Measurements from ENCODE around the gene TBCA.
"Not testable (repeated sequence)": the region's sequence is repeated elsewhere in the genome, so short reads cannot be mapped to it uniquely, and the experiment has no call there.

TBCA gene

DNA sequence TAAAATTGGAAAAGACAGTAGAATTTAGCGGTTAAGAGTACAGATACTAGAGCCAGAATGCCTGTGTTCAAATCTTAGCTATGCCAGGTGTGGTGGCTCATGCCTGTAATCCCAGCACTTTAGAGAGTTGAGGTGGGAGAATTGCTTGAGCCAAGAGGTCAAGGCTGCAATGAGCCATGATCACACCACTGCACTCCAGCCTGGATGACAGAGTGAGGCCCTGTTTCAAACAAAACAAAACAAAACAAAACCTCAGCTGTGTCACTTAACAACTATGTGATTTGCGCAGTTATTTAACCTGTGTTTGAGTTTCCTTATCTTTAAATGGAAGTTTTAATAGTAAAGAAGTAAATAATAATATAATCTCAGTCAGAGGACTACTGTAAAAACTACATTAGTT is 68.3 kb downstream of the TBCA start:
- no peak for DNase-seq

- DNase-seq = not testable (repeated sequence)
These were observed 76.6 kb downstream of the TBCA start for GRCh38 chr5:77699569-77699968.

DNA sequence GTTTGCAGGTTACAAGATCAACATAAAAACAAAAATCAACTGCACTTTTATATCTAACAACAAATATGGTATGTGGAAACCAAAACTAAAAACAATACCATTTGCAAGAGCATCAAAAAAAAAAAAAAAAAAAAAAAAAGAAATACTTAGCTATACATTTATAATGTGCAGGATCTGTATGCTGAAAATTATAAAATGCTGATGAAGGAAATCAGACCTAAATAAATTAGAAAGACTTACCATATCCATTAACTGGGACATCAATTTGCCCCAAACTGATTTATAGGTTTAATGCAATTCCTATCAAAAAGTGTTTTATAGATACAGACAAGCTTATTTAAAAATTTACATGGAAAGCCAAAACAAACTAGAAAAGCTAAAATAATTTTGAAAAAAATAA is 77.2 kb downstream of the TBCA start:
- no peak for DNase-seq

- no peak for DNase-seq
These were observed 78.4 kb downstream of the TBCA start for GRCh38 chr5:77697692-77698091.

- DNase-seq = no peak
These were observed 80.0 kb downstream of the TBCA start for GRCh38 chr5:77696120-77696519.

- DNase-seq = no peak
These were observed 82.2 kb downstream of the TBCA start for GRCh38 chr5:77693913-77694312.

DNA sequence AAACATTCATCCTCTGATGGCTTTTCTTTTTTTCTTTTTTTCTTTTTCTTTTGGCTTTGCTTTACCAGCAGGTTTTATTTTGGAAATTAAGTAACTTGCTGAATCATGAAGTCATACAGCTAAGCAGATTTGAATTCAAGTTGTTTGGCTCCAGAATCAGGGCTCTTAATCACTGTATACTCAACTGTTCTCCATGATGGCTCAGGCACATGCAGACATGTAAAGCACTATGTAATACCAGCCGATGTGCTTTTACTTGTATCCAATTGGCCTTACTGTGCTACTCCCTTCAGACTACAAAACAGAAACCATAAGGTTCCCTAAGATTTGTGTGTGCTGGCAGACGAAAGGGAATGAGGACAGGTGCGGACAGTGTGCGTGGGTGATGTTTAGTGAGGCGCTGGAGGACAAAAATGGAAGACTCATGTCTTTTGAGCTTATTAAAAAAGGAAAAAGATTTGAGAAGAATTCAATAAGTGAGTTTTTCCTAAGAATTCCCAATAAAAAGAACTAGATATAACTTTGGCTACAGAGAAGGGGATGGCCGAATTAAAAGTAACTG is 92.9 kb downstream of the TBCA start:
- no peak for DNase-seq

- DNase-seq = no peak
These were observed 105.6 kb downstream of the TBCA start for GRCh38 chr5:77670526-77670925.

- DNase-seq = no peak
These were observed 106.5 kb downstream of the TBCA start for GRCh38 chr5:77669677-77670076.

GRCh38 chr5:77663090-77663863 is 112.9 kb downstream of the TBCA start:
- DNase-seq = no peak

GRCh38 chr5:77662635-77663034 is 113.5 kb downstream of the TBCA start:
- DNase-seq = no peak

DNA sequence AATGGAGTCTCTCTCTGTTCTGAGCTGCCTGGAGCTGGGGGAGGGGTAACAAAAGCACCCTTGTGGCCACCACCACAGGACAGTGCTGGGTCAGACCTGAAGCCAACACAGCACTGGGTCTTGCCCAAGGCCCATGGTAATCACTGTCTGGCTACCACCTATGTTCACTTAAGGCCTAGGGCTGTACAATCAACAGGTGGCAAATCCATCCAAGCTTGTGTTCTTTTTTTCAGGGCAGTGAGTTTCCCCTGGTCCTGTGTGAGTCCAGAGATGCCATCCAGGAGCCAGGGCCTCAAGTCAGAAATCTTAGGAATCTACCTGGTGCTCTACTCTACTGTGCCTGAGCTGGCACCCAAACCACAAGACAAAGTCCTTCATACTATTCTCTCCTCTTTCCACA is 117.5 kb downstream of the TBCA start:
- no peak for DNase-seq

- no peak for DNase-seq
These were observed 124.8 kb downstream of the TBCA start for GRCh38 chr5:77651343-77651742.

GRCh38 chr5:77650686-77651085 is 125.5 kb downstream of the TBCA start:
- DNase-seq = no peak

DNA sequence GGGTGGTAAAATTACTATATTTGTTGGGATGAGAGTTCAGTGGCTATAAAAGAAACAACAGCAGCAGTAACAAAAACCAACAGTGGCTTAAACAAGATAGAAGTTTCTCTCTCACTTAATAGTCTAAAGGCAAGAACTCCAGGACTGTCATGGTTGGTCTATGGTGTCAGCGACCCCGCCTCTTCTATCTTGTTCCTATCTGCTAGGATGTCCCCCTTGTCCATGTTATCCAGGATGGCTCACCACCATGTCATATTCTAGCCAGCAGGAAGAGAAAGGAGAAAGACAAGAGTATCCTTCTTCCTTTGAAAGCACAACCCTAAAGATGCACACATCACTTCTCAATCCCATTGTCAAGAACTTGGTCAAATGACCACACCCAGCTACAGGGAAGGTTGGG is 126.4 kb downstream of the TBCA start:
- DNase-seq = no peak

- no peak for DNase-seq
These were observed 130.0 kb downstream of the TBCA start for GRCh38 chr5:77645995-77646639.

- peak; percentile 61 for DNase-seq
These were observed 130.8 kb downstream of the TBCA start for GRCh38 chr5:77645158-77645994.

GRCh38 chr5:77644371-77645157 is 131.6 kb downstream of the TBCA start:
- no peak for DNase-seq

DNA sequence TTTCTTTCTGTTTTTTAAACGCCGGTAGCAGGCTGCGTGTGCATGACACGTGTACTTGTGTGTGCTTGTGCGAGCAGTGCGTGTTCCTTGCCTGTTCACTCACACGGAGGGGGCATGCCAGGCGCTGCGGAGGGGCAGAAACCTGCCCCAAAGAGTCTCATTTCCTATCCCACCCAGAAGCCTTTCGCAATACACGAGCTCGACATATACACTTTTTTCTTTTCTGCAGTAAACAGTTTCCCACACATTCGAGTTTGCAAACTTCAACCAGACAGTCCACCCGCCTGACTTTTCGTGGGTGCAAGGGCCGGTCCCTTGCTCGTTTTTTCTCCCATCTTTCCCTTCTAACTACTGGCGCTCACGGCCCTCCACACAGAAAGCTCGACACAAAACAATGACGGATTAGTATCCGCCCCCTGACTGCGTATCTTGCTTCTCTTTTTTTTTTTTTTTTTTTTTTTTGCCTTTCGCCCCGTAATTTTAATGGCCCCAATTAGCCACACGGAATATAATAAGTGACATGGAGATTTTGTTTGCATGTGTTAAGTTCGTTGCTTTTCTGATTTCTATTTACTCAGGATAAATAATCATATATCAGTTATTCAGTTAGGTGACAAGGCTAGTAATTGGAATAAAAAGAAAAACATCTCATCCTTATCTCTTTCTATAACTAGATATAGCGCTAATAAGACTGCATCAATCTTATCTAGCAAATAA is 132.3 kb downstream of the TBCA start:
- DNase-seq = no peak

- DNase-seq = no peak
These were observed 133.1 kb downstream of the TBCA start for GRCh38 chr5:77642738-77643653.
